Peyer's patch (tissue), 4 donors: ENCODE results near the gene RMC1.

Experiments used
- POLR2A ChIP-seq, 2 donors: fragments of 450-650 bp; IDR thresholded peaks; one replicate each; pipeline ENCODE4 v1.5.1; 2017; ENCODE audit warnings: antibody characterized with exemption in 2 of 2, mild to moderate bottlenecking in 2 of 2, moderate library complexity in 2 of 2
- TF ChIP-seq, protein P1 (sequence below), 6 experiments: fragments of 450-650 bp in 4 of 6; fragments of 200-600 bp in 2 of 6; sonication (generic) in 1 of 6; IDR thresholded peaks; one replicate each; pipeline ENCODE4 v1.5.1; 2017 to 2019; ENCODE audit warnings: antibody characterized with exemption in 6 of 6, mild to moderate bottlenecking in 3 of 6, moderate library complexity in 1 of 6

GRCh38 chr18:23531912-23532311, 28.6 kb downstream of the RMC1 start:
- TF ChIP-seq, protein P1, sequence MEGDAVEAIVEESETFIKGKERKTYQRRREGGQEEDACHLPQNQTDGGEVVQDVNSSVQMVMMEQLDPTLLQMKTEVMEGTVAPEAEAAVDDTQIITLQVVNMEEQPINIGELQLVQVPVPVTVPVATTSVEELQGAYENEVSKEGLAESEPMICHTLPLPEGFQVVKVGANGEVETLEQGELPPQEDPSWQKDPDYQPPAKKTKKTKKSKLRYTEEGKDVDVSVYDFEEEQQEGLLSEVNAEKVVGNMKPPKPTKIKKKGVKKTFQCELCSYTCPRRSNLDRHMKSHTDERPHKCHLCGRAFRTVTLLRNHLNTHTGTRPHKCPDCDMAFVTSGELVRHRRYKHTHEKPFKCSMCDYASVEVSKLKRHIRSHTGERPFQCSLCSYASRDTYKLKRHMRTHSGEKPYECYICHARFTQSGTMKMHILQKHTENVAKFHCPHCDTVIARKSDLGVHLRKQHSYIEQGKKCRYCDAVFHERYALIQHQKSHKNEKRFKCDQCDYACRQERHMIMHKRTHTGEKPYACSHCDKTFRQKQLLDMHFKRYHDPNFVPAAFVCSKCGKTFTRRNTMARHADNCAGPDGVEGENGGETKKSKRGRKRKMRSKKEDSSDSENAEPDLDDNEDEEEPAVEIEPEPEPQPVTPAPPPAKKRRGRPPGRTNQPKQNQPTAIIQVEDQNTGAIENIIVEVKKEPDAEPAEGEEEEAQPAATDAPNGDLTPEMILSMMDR (IDR thresholded peaks at IDR 0.05) = no peak
- no peak for TF ChIP-seq POLR2A (IDR thresholded peaks at IDR 0.05)
